ENCODE data around the gene CPVL. TPM values are rescaled to one million over a fixed set of nuclear protein-coding genes. Genes with fewer than 3 reads are reported as not detected.

Gene CPVL
- total RNA-seq, 4 donors from 2014 or later, result 25.1 to 58.6 (median 38.6) TPM

GRCh38 chr7:29156907-29157452 lies 10.6 kb upstream of the CPVL start:
- DNase-seq (ENCODE audit: low spot score), result no peak
- no peak for TF ChIP-seq CTCF (IDR thresholded peaks at IDR 0.05)
- no peak for ATAC-seq (ENCODE audit: low FRiP score)

DNA sequence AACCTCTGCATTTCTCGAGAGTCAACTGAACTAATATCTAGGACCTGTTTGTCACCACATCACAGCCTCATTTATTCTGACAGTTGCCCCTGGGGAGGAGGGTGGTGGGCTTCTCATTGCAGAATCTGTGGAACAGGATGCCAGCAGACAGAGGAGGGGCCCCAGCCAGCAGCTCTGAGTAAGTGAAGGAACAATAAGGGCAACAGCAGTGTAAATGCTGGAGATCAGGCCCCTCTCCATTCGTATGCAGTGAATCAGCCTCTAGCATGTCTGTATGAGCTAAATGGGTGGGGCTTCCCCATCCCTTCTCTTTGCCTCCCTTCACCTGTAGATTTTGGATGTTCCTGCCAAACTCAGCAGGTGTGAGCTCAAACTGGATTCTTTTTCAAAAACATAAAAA lies 7.7 kb upstream of the CPVL start:
- ATAC-seq (ENCODE audit: low FRiP score), result no peak

GRCh38 chr7:29150856-29151255 lies 4.5 kb upstream of the CPVL start:
- TF ChIP-seq CTCF (IDR thresholded peaks at IDR 0.05), result no peak
- no peak for DNase-seq (ENCODE audit: low spot score)
- no peak for ATAC-seq (ENCODE audit: low FRiP score)

More for the DNA sequence above, 7.7 kb upstream of the CPVL start:
- no peak for TF ChIP-seq CTCF (IDR thresholded peaks at IDR 0.05)
- no peak for DNase-seq (ENCODE audit: low spot score)

GRCh38 chr7:29149036-29149435 lies 2.7 kb upstream of the CPVL start:
- DNase-seq (ENCODE audit: low spot score) (no peak), ATAC-seq (ENCODE audit: low FRiP score) (no peak)
- no peak for TF ChIP-seq CTCF (IDR thresholded peaks at IDR 0.05)

- DNase-seq (ENCODE audit: low spot score) (no peak), ATAC-seq (ENCODE audit: low FRiP score) (no peak)
- TF ChIP-seq CTCF (IDR thresholded peaks at IDR 0.05), result no peak
Observed at GRCh38 chr7:29147821-29148220, 1.5 kb upstream of the CPVL start.

DNA sequence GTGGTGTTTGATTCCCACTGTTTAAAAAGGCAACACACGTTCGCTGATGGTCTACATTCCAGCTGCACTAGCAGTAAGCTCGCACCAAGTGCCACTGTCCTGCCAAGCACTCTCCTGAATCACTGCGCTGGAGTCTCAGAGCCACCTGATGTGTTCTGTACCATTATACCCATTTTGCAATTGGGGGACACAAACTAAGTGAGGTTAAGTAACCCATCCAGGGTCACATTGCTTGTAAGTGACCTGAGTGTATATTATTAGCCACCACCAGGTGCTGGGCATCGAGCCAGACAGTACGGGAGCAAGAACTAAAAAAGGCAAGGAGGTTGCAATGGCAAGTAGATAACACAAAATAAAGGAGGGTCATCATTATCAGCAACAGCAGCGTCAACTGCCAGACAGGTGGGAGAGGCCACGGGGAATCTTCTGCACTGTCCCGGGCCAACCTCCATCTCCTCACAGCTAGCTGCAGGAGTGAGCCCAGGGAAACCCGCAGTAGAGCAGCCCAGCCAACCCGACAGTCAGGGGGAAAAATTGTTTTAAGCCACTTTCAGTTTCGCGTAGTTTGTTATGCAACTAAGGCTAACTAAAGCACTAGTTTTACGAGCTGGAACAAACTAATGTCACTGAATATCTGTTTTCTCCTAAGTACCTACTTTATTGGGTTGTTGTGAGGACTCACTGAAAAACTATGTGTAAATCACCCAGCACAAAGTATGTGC lies 712 bp upstream of the CPVL start:
- ATAC-seq (ENCODE audit: low FRiP score) (peak; percentile 49), DNase-seq (ENCODE audit: low spot score) (no peak)
- no peak for TF ChIP-seq CTCF (IDR thresholded peaks at IDR 0.05)

DNA sequence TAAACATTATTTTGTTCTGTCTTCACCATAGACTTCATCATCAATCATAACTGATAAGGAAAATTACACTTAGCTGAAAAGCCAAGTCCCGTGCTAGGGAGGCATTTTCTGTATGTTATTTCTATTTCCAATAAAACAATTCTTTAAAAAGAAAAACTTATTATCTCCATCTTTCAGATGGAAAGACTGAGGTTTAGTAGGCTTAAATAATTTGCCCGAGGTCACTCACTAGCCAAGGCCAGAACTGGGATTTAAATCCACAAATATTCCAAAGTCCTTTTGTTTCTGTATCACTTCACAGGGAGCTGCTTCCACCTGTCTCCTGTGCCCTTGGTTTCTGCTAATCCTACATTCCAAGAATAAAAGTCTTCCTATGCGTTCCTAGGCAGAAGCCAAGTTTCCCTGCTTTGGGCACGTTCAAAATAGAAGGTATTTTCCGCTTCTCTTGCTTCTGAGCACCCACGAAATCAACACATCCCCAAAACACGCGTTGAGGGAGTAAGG lies 732 bp downstream of the CPVL start:
- TF ChIP-seq CTCF (IDR thresholded peaks at IDR 0.05), result no peak
- no peak for ATAC-seq (ENCODE audit: low FRiP score)
- no peak for DNase-seq (ENCODE audit: low spot score)
